ENCODE results near the gene ATP6AP1. TPM values are rescaled to one million over a fixed set of nuclear protein-coding genes. Genes with fewer than 3 reads are reported as not detected.

ATP6AP1 gene
- total RNA-seq, 1 donor from 2014 or later, result 153 TPM

DNA sequence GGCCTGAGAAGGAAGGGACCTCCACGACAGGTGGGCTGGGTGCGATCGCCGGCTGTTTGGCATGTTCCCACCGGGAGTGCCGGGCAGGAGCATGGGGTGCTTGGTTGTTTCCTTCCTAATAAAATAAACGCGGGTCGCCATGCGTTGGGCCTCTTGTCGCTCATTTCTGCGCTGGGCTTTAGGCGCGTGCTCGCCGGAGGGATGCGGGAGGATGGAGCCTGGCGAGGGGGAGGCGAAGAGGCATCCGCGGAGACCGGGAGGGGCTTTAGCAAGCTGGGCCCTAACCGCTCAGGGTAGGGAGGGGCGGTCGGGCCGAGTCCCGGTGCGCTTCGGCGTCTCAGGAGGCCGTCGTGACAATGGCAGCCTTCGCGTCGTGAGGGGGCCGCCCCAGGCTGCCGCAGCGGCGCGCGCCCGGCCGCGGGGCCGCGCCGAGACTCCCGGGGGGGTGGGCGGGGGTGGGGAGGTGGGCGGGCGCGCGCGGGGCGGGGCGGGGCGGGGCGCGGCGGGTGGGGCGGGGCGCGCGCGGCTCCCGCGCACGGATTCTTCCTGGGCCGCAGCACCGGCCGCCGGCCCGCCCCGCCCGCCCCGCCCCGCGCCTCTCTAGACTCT is 8.0 kb downstream of the ATP6AP1 start:
- Histone ChIP-seq H3K79me2 (ENCODE audit: insufficient read depth, low read length) (peaks cover 46% of the 10 kb centered on the region), H3K27me3 (ENCODE audit: insufficient read depth, low read length) (no peaks in the 10 kb centered on the region), H4K20me1 (ENCODE audit: insufficient read depth, low read length) (peaks cover 39% of the 10 kb centered on the region), H3K9ac (ENCODE audit: low read length) (peak overlapping the region; percentile 81), H2AFZ (ENCODE audit: low read depth, low read length) (no peak overlapping the region), H3K4me1 (ENCODE audit: insufficient read depth, low read length) (peaks cover 7% of the 10 kb centered on the region), H3K36me3 (ENCODE audit: insufficient read depth, low read length) (peaks cover 4% of the 10 kb centered on the region), H3K9me3 (ENCODE audit: insufficient read depth, low read depth, low read length) (no peaks in the 10 kb centered on the region), H3K4me3 (ENCODE audit: insufficient read depth, low read depth, low read length) (peak overlapping the region; percentile 17), H3K27ac (ENCODE audit: low read depth, low read length) (peak overlapping the region; percentile 63), H3K4me2 (ENCODE audit: low read length) (peak overlapping the region; percentile 94)
- peak overlapping the region; percentile 66 for H3K4me3 Mint-ChIP-seq (ENCODE audit: unreplicated experiment)
- H3K27ac Mint-ChIP-seq (ENCODE audit: unreplicated experiment), result peak overlapping the region; percentile 89
- DNase-seq (ENCODE audit: low read depth) (no peak), FAIRE-seq (no peak)
- no peak for TF ChIP-seq CTCF (IDR thresholded peaks at IDR 0.05; ENCODE audit: insufficient read depth, low read depth, low read length)
- TF ChIP-seq EZH2 (IDR thresholded peaks at IDR 0.05; ENCODE audit: insufficient read depth, low read length), result no peak
- H3K4me1 Mint-ChIP-seq (ENCODE audit: low read depth, unreplicated experiment), result no peaks in the 10 kb centered on the region
- no peaks in the 10 kb centered on the region for H3K36me3 Mint-ChIP-seq (ENCODE audit: low read depth, unreplicated experiment)
- H3K9me3 Mint-ChIP-seq (ENCODE audit: unreplicated experiment), result no peaks in the 10 kb centered on the region
- no peaks in the 10 kb centered on the region for H3K27me3 Mint-ChIP-seq (ENCODE audit: low read depth, unreplicated experiment)

DNA sequence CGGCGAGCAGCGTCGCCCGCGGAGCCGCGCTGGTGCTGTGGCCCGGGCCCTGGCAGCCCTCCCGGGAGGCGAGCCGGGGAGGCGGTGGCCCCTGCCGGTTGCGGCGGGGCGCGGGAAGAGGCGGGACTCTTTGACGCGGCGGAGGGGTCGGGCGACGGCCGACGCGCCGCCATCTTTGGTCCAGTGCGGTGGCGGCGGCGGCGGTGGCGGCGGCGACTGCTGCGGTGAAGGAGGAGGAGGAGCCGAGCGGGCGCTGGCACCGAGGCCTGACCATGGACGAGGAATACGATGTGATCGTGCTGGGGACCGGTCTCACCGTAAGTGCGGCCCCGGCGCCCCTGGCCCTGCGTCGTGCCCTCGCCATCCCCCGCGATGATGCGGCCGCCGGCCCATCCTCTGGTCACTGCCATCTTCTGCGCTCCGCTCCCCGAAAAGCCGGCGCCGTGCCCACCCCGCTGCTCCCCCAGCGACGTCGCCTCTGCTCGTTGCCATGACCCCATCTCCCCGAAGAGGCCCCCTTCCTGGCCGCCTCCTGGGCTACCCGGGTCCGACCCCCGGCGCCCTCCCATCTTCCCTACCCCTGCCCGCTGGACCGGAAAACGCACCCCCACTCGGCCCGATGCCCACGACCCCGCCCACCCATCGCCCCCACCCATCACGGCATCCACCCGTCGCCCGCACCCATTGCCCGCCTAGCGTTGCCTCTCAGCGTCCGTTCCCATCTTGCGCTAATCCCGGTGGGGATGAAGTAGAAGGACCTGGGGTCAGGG is 8.7 kb downstream of the ATP6AP1 start, which contains the start of gene GDI1:
Gene GDI1 (plus strand): TSS at position 172 of the 770 bp plus-strand sequence. CDS start 101 bp downstream, at position 273.
- TF ChIP-seq EZH2 (IDR thresholded peaks at IDR 0.05; ENCODE audit: insufficient read depth, low read length) (no peak), CTCF (IDR thresholded peaks at IDR 0.05; ENCODE audit: insufficient read depth, low read depth, low read length) (no peak)
- Histone ChIP-seq H3K4me1 (ENCODE audit: insufficient read depth, low read length) (peaks cover 7% of the 10 kb centered on the region), H3K9ac (ENCODE audit: low read length) (peak within 1 kb of the TSS; percentile 81), H4K20me1 (ENCODE audit: insufficient read depth, low read length) (peaks cover 43% of the 10 kb centered on the region), H2AFZ (ENCODE audit: low read depth, low read length) (no peak within 1 kb of the TSS), H3K4me2 (ENCODE audit: low read length) (peak within 1 kb of the TSS; percentile 94), H3K36me3 (ENCODE audit: insufficient read depth, low read length) (peaks cover 4% of the 10 kb centered on the region), H3K27ac (ENCODE audit: low read depth, low read length) (peak within 1 kb of the TSS; percentile 63), H3K4me3 (ENCODE audit: insufficient read depth, low read depth, low read length) (peak within 1 kb of the TSS; percentile 72), H3K27me3 (ENCODE audit: insufficient read depth, low read length) (no peaks in the 10 kb centered on the region), H3K79me2 (ENCODE audit: insufficient read depth, low read length) (peaks cover 47% of the 10 kb centered on the region), H3K9me3 (ENCODE audit: insufficient read depth, low read depth, low read length) (no peaks in the 10 kb centered on the region)
- peak within 1 kb of the TSS; percentile 90 for H3K4me3 Mint-ChIP-seq (ENCODE audit: unreplicated experiment)
- H3K9me3 Mint-ChIP-seq (ENCODE audit: unreplicated experiment), result no peaks in the 10 kb centered on the region
- H3K36me3 Mint-ChIP-seq (ENCODE audit: low read depth, unreplicated experiment), result peaks cover 1% of the 10 kb centered on the region
- DNase-seq (ENCODE audit: low read depth) (peak; percentile 18), FAIRE-seq (no peak)
- no peaks in the 10 kb centered on the region for H3K4me1 Mint-ChIP-seq (ENCODE audit: low read depth, unreplicated experiment)
- H3K27ac Mint-ChIP-seq (ENCODE audit: unreplicated experiment), result peak within 1 kb of the TSS; percentile 89
- H3K27me3 Mint-ChIP-seq (ENCODE audit: low read depth, unreplicated experiment), result no peaks in the 10 kb centered on the region
